HG02981 (cell line): ENCODE results near the gene WDR33.

Experiments
- ATAC-seq: cut with Tn5 transposase; IDR thresholded peaks from one replicate; pipeline ENCODE4 v1.9.1; 2021; ENCODE audit warnings: mild to moderate bottlenecking, moderate library complexity; ENCODE audit not compliant: unreplicated experiment

The WDR33 gene

DNA sequence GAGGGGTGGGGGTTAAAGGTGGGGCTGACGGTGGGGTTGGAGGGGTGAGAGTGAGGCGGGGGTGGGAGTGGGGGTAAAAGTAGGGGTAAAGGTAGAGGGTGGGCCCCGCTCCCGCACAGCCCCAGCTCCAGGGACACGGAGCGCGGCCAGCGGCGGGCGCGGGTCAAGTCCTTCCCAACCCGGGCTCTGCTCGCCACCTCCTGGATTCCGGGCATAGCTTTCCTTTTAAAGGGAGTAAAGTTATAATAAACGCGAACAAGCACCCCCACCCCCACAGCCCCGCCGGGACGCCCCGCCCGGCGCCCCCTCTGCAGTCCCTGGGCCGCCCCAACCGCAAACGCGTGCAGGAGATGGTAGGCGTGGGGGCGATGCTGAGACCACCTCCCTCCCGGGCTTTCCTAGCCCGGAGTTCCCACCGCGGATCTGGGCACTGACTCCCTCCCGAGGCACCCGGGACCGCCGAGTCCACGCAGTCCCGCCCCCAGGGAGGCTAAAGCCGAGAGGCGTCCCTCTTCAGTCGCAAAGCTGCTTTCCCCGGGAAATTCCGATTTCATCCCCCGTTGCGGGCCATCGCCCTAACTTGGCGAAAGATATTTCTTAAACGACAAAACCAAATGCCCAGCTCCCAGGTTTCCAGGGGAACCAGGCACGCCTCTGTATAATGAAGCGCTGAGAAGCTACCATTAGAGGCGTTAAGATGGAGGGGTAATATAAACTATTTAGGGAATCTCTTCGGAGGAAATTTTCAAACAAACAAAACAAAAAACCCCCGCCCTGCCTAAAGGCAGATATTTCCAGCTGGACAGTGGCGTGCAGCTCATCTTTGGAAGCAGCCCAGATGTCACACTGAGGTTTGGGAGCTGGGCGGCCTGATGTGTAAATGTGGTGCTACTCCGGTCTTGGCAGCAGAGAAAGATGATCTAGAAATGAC, 135.4 kb downstream of the WDR33 start, which contains the start of gene LIMS2:
TSS of gene LIMS2 (minus strand) at position 200 of the 931 bp plus-strand sequence. CDS start 506 bp downstream, outside the sequence.
- no peak for ATAC-seq

DNA sequence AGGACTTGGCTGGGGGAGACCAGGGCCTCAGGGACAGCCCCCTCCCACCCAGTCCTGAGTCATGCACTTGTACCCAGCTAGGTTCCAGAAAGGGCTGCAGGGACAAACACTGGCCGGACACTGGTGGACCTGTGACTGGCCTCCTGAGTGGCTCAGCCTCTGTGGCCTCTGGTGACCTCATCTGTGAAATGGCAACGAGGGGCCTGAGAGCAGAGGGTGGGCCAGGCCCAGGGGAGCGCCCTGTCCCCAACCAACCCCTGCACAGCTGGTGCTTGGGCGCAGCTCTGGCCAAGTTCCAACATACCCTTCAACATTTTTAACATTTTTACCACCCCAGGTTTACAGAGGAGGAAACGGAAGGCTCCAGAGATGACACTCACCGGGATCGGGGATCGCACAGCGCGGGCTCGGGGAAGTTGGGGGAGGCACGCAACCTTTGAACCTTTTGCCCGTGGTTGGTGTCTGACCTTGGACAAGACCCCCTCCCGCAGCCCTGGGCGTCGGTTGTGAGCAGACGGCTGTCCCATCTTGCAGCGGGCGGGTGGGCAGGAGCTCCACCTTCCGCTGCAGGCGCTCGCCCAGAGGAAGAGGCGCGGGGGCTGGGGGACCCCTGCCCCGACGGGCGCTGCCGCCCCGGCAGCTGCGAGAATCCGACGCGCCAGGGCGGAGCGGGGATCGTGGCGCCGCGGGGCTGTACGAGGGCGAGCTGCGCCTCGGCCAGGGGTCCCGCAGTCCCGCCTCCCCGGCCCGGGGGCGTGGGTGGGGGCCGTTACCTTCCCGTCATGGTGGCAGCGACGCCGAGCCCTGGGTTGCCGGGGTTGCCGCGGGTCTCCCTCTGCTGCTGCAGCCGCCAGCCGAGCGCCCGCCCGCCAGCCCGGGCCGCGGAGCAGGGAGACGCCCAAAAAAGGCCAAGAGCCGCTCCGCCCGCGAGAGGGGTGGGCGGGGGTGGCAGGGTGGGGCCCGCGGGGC, 136.4 kb downstream of the WDR33 start:
- ATAC-seq: no peak

- no peak for ATAC-seq
Observed at GRCh38 chr2:127673291-127674069, 137.5 kb downstream of the WDR33 start.

GRCh38 chr2:127672341-127673224, 138.4 kb downstream of the WDR33 start:
- no peak for ATAC-seq

DNA sequence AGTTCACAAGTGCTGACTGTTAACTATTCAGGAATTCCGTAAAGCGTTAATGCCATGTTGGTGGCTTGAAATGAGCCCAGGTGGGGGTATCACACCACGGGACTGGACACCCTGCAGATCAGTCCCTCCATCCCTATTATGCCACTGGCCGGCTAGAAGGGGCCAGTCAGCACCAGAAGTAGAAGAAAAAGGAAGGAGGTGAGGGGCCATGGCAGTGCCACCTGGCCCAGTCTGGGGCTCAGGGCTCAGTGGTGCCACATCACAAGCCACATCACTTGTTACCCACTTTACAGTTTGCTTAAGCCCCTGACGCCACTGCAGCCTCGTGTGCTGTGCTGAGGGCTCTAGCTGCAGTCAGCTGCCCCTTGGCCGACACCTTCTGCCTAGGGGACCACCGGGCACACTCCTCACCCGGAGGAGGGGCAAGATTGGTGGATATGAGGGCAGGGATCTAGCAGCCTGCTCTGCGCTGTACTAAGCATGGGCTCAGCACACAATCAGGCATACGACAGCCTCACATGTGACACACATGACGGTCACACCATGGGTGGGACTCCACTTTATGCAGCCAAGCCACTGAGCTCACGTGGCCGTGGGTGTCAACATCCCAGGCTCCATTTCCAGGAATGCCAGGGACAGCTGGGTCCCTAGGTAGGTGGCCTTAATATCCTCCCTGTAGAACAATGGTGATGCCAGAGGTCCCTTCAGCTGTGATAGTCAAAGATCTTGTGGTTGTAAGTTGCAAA, 139.2 kb downstream of the WDR33 start:
- no peak for ATAC-seq

DNA sequence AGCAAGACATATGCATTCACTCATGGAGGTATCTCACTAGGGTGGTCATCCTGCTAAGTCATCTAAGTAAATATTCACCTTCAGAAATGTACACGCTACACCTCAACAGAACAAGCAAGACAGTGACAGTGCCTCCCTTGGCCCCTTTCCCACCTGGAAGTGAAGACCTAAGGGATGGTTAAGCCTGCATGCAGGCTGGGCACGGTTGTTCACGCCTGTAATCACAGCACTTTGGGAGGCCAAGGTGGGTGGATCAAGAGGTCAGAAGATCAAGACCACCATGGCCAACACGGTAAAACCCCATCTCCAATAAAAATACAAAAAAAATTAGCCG, 140.0 kb downstream of the WDR33 start:
- ATAC-seq: no peak

DNA sequence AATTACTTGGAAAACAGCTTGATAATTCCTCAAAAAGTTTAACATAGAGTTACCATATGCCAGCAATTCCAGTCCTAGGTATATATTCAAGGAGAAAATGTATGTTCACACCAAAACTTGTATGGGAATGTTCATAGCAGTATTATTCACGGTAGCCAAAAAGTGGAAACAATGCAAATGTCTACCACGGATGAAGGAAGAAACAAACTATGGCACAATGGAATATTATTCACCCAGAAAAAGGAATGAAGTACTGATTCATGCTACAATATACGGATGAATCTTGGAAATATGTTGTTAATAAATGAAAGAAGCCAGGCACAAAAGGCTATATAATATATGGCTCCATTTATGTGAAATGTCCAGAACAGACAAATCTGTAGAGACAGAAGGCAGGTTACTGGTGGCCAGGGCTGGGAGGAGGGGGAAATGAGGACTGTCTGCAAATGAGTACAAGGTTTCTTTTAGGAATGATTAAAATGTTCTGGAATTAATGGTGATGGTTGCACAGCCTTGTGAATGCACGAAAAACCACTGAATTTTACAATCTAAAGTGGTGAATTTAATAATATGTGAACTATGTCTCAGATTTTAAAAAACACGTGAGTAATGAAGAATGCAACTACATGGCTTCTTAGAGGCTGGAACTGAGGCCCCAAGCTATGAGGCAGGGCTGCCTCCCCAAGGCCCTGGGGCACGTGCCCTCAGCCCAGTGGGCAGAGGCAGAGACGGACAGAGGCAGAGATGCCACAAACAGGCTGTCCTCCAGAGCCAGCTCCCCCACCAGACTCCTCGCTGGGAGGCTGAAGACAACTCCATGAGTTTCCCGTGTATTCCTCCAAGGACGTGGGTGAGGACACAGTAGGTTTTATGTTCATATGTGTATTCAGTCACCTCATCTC, 140.7 kb downstream of the WDR33 start:
- no peak for ATAC-seq

GRCh38 chr2:127669056-127669455, 141.9 kb downstream of the WDR33 start:
- ATAC-seq: no peak

- no peak for ATAC-seq
Observed at GRCh38 chr2:127665267-127665893, 145.6 kb downstream of the WDR33 start.

DNA sequence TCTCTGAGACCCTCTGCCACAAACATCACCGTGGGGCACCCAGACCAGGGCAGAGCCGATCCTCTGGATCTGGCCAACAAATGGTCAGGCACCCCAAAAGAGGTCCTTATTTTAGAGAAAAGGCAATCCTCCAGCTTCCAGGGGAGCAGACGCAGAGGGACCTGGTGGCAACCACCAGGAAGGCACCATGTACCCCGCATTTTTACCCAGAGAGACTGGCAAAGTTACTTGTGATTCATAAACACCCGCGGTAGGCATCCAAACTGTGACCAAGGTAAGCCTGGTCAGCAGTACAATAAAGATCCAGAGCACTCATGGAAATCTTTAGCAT, 146.1 kb downstream of the WDR33 start:
- no peak for ATAC-seq

GRCh38 chr2:127664065-127664894, 146.7 kb downstream of the WDR33 start:
- ATAC-seq: no peak

- no peak for ATAC-seq
Observed at GRCh38 chr2:127663566-127664064, 147.4 kb downstream of the WDR33 start.

GRCh38 chr2:127662937-127663565, 147.9 kb downstream of the WDR33 start:
- ATAC-seq: no peak

DNA sequence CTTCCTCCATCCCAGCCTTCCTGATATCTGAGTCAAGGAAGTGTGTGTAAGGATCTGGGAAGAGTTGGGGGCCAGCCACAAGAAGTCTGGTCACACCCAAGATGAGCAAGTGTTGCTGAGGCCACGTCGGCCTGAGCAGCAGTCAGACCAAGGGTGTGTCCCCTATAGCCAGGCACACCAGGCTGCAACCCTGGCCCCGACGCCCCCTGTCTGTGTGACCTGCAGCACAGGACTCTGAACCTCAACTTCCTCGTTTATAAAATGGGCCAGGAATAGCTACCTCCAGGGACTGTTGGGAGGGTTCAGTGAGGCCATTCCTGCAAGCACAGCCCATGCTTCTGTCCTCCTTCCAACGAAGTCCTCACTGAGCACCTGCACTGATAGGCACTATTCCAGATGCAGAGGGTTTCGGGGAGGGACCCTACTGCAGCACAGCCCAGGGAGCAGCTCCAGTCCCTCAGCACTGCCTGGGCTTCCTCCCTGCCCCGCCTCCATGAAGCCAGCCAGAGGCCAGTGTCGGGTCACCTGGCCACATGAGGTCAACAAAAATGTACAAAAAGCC, 148.9 kb downstream of the WDR33 start:
- ATAC-seq: no peak

DNA sequence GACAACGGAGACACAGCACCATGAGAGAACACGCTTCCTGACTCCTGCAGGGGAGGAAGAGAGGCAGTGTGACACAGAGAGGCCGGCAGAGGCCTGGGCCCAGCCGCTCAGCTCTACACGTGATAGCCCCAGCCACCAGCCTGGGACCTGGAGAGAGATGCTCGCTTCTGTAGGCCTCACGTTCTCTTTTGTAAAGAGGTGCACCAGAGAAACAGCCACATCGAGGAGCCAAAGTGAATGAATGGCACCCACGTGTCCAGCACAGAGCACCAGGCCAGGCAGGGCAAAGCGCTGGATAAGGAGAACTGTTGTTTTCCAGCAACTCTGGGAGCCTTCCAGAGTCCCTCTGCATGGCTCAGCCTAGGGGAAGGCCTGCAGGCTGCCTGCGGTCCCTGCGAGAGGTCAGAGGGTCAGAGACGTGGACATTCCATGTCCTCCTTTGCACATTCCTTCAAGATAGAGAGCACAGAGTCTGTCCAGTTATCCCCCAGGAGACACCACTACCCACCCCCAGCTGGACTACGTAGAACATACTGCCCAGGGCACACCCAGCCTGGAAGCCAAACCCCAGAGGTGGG, 149.8 kb downstream of the WDR33 start:
- ATAC-seq: no peak

DNA sequence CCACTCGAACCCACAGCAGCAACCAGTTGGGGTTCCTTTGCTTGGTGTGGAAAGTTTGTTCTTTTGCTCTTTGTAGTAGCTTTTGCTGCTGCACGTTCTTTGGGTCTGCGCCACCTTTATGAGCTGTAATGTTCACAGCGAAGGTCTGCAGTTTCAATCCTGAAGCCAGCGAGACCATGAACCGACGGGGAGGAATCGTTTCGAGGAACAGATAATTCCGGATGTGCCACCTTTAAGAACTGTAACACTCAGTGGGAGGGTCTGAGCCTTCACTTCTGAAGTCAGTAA, 150.7 kb downstream of the WDR33 start:
- ATAC-seq: no peak
